HG03066 (cell line): ENCODE measurements around the gene MRPS26.
"Not testable (repeated sequence)": the region's sequence is repeated elsewhere in the genome, so short reads cannot be mapped to it uniquely, and the experiment has no call there.

Experiments used
- ATAC-seq: cut with Tn5 transposase; IDR thresholded peaks from one replicate; pipeline ENCODE4 v1.9.1; 2021; ENCODE audit warnings: low read depth; ENCODE audit not compliant: unreplicated experiment

The MRPS26 gene

GRCh38 chr20:3041854-3042409, 3.9 kb upstream of the MRPS26 start:
- ATAC-seq = no peak

GRCh38 chr20:3042625-3043024, 3.2 kb upstream of the MRPS26 start:
- ATAC-seq = no peak

GRCh38 chr20:3043322-3043721, 2.5 kb upstream of the MRPS26 start, which contains the start of gene GNRH2:
TSS of gene GNRH2 (plus strand) at chr20:3043622. CDS start at chr20:3044415, 793 bp downstream.
- ATAC-seq = no peak

GRCh38 chr20:3044336-3044965, 1.4 kb upstream of the MRPS26 start:
- no peak for ATAC-seq

- ATAC-seq = peak; percentile 46
Measured at GRCh38 chr20:3045042-3045815, 623 bp upstream of the MRPS26 start.

GRCh38 chr20:3046677-3047462, 1.0 kb downstream of the MRPS26 start:
- ATAC-seq = no peak

GRCh38 chr20:3047486-3048419, 1.9 kb downstream of the MRPS26 start:
- no peak for ATAC-seq

GRCh38 chr20:3051385-3052019, 5.7 kb downstream of the MRPS26 start:
- no peak for ATAC-seq

- no peak for ATAC-seq
Measured at GRCh38 chr20:3059489-3059888, 13.6 kb downstream of the MRPS26 start.

- ATAC-seq = not testable (repeated sequence)
Measured at GRCh38 chr20:3064119-3064518, 18.3 kb downstream of the MRPS26 start.

- ATAC-seq = no peak
Measured at GRCh38 chr20:3067139-3068014, 21.5 kb downstream of the MRPS26 start.

- no peak for ATAC-seq
Measured at GRCh38 chr20:3068075-3068474, 22.2 kb downstream of the MRPS26 start.

GRCh38 chr20:3068986-3069900, 23.4 kb downstream of the MRPS26 start:
- ATAC-seq = no peak

GRCh38 chr20:3070725-3071124, 24.9 kb downstream of the MRPS26 start:
- no peak for ATAC-seq

- ATAC-seq = no peak
Measured at GRCh38 chr20:3071266-3071609, 25.4 kb downstream of the MRPS26 start.

GRCh38 chr20:3071610-3072529, 26.0 kb downstream of the MRPS26 start, which contains the start of gene OXT:
TSS of gene OXT (plus strand) at chr20:3071620. CDS start at chr20:3071656, 36 bp downstream.
- ATAC-seq = no peak
